Smooth muscle cell (in vitro differentiated cells): Measurements from ENCODE around the gene MED13. TPM values are rescaled to one million over a fixed set of nuclear protein-coding genes. Genes with fewer than 3 reads are reported as not detected.
"Not testable (repeated sequence)": the region's sequence is repeated elsewhere in the genome, so short reads cannot be mapped to it uniquely, and the experiment has no call there.

Source experiments
- DNase-seq: peaks from one replicate; lab custom pipeline; 2025; ENCODE audit not compliant: unreplicated experiment; lab: John Stamatoyannopoulos, UW
- H2AFZ ChIP-seq: fragments of 200-600 bp; sonication (generic); 2 replicates; pipeline ENCODE4 v1.6.0; 2016; ENCODE audit warnings: antibody characterized with exemption, low read depth, mild to moderate bottlenecking
- H3F3A ChIP-seq: fragments of 200-600 bp; sonication (generic); 2 replicates; pipeline ENCODE4 v1.6.0; 2017; ENCODE audit warnings: antibody characterized with exemption, low read depth
- H3K27ac ChIP-seq: fragments of 200-600 bp; sonication (generic); 2 replicates; pipeline ENCODE4 v1.5.1; 2016; ENCODE audit warnings: low read depth, mild to moderate bottlenecking
- H3K27me3 ChIP-seq: fragments of 200-600 bp; sonication (generic); 2 replicates; pipeline ENCODE4 v1.6.1; 2016; ENCODE audit warnings: low read depth, mild to moderate bottlenecking
- H3K36me3 ChIP-seq: fragments of 200-600 bp; sonication (generic); 2 replicates; pipeline ENCODE4 v1.5.1; 2016; ENCODE audit warnings: low read depth
- H3K4me1 ChIP-seq: fragments of 200-600 bp; sonication (generic); 2 replicates; pipeline ENCODE4 v1.5.1; 2016; ENCODE audit warnings: low read depth
- H3K4me2 ChIP-seq: fragments of 200-600 bp; sonication (generic); 2 replicates; pipeline ENCODE4 v1.6.0; 2016; ENCODE audit warnings: mild to moderate bottlenecking
- H3K4me3 ChIP-seq: fragments of 200-600 bp; sonication (generic); 2 replicates; pipeline ENCODE4 v1.5.1; 2016; ENCODE audit warnings: mild to moderate bottlenecking
- H3K79me2 ChIP-seq: fragments of 200-600 bp; sonication (generic); 2 replicates; pipeline ENCODE4 v1.6.0; 2016; ENCODE audit warnings: low read depth, mild to moderate bottlenecking
- H3K9ac ChIP-seq: fragments of 200-600 bp; sonication (generic); 2 replicates; pipeline ENCODE4 v1.6.0; 2016; ENCODE audit warnings: low read depth
- H3K9me3 ChIP-seq: fragments of 200-600 bp; sonication (generic); replicated peaks from 2 replicates; pipeline ENCODE4 v1.5.1; 2016; ENCODE audit warnings: low read depth
- H4K20me1 ChIP-seq: fragments of 200-600 bp; sonication (generic); 2 replicates; pipeline ENCODE4 v1.6.0; 2016; ENCODE audit warnings: low read depth
- CTCF ChIP-seq: fragments of 200-600 bp; sonication (generic); IDR thresholded peaks from 2 replicates; pipeline ENCODE4 v1.5.1; 2017; ENCODE audit warnings: borderline replicate concordance, mild to moderate bottlenecking, antibody characterized with exemption; ENCODE audit not compliant: insufficient read depth, poor library complexity, severe bottlenecking
- WGBS: methylation state at CpG from one replicate; pipeline ENCODE4 v1.1.7; 2016; ENCODE audit warnings: low lambda C conversion rate; 5-methylcytosine and 5-hydroxymethylcytosine counted together
- polyA plus RNA-seq: library from polyadenylated mRNA; unstranded; fragments of >200 nt; fragmentation: Nextera tagmentation; extraction: Ambion mirVana; gene quantifications from 2 replicates; pipeline ENCODE4 v1.2.1, GENCODE V29; 2016
- total RNA-seq: library from RNA; depleted of rRNA; stranded (reverse); fragments of >200 nt; gene quantifications from 2 replicates; pipeline ENCODE4 v1.2.3, GENCODE V29; 2014

MED13 gene
- total and polyA plus RNA-seq, 2 experiments from 2014 or later: 3.2 to 50.0 TPM

- Histone ChIP-seq H3K36me3 (peaks cover 5% of the 10 kb centered on the region), H3K27ac (no peak overlapping the region), H3K4me1 (no peaks in the 10 kb centered on the region), H3K9me3 (no peaks in the 10 kb centered on the region), H3F3A (no peaks in the 10 kb centered on the region), H2AFZ (no peak overlapping the region), H3K9ac (no peak overlapping the region), H3K79me2 (no peaks in the 10 kb centered on the region), H3K4me3 (no peak overlapping the region), H4K20me1 (no peaks in the 10 kb centered on the region), H3K27me3 (no peaks in the 10 kb centered on the region), H3K4me2 (no peak overlapping the region)
- no peak for DNase-seq
- no peak for TF ChIP-seq CTCF
- 98% methylated on average over 5 of the region's 5 CpGs for WGBS
Measured at GRCh38 chr17:61904094-61904710, 160.9 kb downstream of the MED13 start.

- Histone ChIP-seq H3F3A (no peaks in the 10 kb centered on the region), H3K9me3 (no peaks in the 10 kb centered on the region), H3K4me3 (no peak overlapping the region), H3K4me2 (no peak overlapping the region), H3K9ac (no peak overlapping the region), H2AFZ (no peak overlapping the region), H3K27me3 (no peaks in the 10 kb centered on the region), H3K79me2 (no peaks in the 10 kb centered on the region), H3K36me3 (peaks cover 8% of the 10 kb centered on the region), H3K27ac (no peak overlapping the region), H3K4me1 (no peaks in the 10 kb centered on the region), H4K20me1 (no peaks in the 10 kb centered on the region)
- no peak for DNase-seq
- TF ChIP-seq CTCF: no peak
- 99% methylated on average over 3 of the region's 3 CpGs for WGBS
Measured at GRCh38 chr17:61903251-61903650, 161.8 kb downstream of the MED13 start.

- Histone ChIP-seq H3K4me2 (no peak overlapping the region), H2AFZ (no peak overlapping the region), H3F3A (no peaks in the 10 kb centered on the region), H3K36me3 (peaks cover 10% of the 10 kb centered on the region), H3K9ac (no peak overlapping the region), H4K20me1 (no peaks in the 10 kb centered on the region), H3K27ac (no peak overlapping the region), H3K4me3 (no peak overlapping the region), H3K9me3 (no peaks in the 10 kb centered on the region), H3K27me3 (no peaks in the 10 kb centered on the region), H3K4me1 (no peaks in the 10 kb centered on the region), H3K79me2 (no peaks in the 10 kb centered on the region)
- no peak for DNase-seq
- TF ChIP-seq CTCF: no peak
- WGBS: 92% methylated on average over 2 of the region's 2 CpGs
Measured at GRCh38 chr17:61897548-61898180, 167.4 kb downstream of the MED13 start.

- WGBS: 61% methylated on average over 2 of the region's 2 CpGs
- Histone ChIP-seq H3K27me3 (no peaks in the 10 kb centered on the region), H3F3A (no peaks in the 10 kb centered on the region), H3K27ac (no peak overlapping the region), H2AFZ (no peak overlapping the region), H3K4me1 (no peaks in the 10 kb centered on the region), H3K36me3 (peaks cover 14% of the 10 kb centered on the region), H3K4me2 (no peak overlapping the region), H4K20me1 (no peaks in the 10 kb centered on the region), H3K9ac (no peak overlapping the region), H3K79me2 (no peaks in the 10 kb centered on the region), H3K4me3 (no peak overlapping the region), H3K9me3 (no peaks in the 10 kb centered on the region)
- TF ChIP-seq CTCF: no peak
- DNase-seq: no peak
Measured at GRCh38 chr17:61895391-61895790, 169.7 kb downstream of the MED13 start.

GRCh38 chr17:61894310-61894709 is 170.8 kb downstream of the MED13 start:
- not testable (repeated sequence) for H3K4me3 ChIP-seq, H3F3A ChIP-seq, DNase-seq, H3K4me1 ChIP-seq, H2AFZ ChIP-seq, H3K9ac ChIP-seq, H3K4me2 ChIP-seq, H4K20me1 ChIP-seq, H3K27ac ChIP-seq, H3K9me3 ChIP-seq, H3K79me2 ChIP-seq, H3K27me3 ChIP-seq
- peaks cover 21% of the 10 kb centered on the region for H3K36me3 ChIP-seq
- 96% methylated on average over 5 of the region's 5 CpGs for WGBS
